Right kidney (tissue), 1 donor: Measurements from ENCODE around the gene SPOCK3.
"Not testable (repeated sequence)": the region's sequence is repeated elsewhere in the genome, so short reads cannot be mapped to it uniquely, and the experiment has no call there.

ENCODE experiments used
- DNase-seq: peaks from one replicate; pipeline ENCODE4 v3.0.0-alpha.2; 2016

SPOCK3 gene

DNA sequence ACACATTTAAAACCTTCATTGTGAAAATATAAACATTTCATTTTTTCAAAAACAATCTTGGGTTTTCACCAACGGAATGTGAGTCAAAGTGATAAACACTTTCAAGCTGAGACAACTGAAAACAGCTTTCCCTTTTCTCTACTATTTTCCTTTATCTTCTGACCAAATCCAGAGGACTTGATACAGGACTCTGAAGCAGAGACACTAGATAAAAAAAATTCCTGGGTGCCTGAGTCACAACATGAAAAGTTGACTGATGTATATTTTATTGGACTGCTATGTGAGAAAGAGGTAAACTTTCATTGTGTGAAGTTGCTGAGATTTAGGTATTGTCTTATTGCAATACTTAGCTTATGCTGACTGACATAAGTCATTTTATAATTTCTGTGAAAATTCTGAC lies 411.2 kb downstream of the SPOCK3 start:
- DNase-seq: no peak

DNA sequence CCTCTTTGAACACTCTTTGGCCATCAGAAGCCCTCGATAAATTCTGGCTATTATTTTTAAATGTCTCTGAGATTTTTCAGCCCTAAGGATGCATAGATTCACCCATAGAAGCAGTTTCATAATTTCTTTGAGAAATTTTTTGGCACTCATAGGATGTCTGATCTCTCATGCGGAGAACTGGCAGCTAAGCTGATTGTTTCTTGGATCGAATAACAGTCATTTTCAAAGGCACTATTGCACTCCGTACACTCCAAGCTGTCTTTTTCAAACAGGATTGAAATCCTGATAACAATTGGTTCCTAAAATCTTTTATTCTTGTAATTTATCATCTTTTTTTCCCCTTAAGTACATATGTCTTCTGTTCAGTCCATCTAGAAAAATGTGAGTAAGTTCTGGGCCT lies 411.9 kb downstream of the SPOCK3 start:
- no peak for DNase-seq

DNA sequence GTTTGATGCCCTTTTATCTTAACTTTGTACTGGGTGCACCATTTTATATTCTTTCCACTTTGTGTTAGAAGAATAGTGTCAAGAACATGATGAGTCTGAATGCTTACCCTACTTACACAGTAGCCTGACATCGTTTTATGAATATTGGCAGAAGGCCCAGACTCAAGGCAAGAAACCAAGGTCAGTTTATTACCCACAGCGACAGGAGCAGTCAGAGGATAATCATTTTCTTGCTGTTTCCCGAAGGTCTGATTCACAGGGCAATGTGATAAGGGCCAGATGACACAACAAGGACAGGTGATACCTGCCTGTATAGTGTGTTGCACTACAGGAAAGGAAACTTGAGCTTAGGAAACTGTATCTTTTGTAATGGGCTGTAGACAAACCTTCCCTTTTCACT lies 417.4 kb downstream of the SPOCK3 start:
- no peak for DNase-seq

- no peak for DNase-seq
Observed at GRCh38 chr4:166808380-166808779, 425.9 kb downstream of the SPOCK3 start.

DNA sequence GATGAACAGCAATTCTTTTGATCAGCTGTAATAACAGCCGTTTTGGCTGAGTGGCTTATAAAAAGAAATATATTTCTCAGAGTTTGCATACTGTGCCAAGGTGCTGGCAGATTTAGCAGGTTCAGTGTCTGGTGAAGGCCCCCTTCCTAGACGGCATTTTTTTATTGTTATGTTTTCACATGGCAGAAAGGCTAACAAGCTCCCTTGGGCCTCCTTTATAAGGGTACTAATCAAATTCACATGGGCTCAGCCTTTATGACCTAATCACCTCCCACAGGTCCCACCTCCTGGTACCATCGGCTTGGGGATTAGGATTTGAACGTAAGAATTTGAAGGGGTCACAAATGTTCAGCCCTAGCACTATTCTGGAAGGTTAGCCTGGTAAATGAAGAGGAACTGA lies 431.9 kb downstream of the SPOCK3 start:
- no peak for DNase-seq

DNA sequence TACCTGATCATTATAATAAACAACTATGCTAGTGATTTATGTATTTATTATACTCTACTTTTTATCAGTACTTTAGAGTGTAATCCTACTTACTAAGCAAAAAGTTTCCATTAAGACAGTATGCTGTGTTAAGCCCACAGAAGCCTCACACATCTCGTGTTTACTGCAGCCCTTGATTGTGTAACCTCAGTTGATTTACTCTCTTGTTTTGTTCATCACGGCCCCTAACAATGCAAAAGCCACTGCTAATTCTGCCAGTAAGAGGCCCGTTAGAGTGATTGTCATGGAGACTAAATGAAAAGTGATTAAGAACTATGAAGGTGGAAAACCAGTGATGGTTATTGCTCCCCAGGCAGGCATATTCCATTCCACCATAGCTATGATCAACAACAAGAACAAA lies 436.2 kb downstream of the SPOCK3 start:
- no peak for DNase-seq

GRCh38 chr4:166777760-166778159 lies 456.5 kb downstream of the SPOCK3 start:
- no peak for DNase-seq

GRCh38 chr4:166763018-166763417 lies 471.3 kb downstream of the SPOCK3 start:
- DNase-seq: no peak

DNA sequence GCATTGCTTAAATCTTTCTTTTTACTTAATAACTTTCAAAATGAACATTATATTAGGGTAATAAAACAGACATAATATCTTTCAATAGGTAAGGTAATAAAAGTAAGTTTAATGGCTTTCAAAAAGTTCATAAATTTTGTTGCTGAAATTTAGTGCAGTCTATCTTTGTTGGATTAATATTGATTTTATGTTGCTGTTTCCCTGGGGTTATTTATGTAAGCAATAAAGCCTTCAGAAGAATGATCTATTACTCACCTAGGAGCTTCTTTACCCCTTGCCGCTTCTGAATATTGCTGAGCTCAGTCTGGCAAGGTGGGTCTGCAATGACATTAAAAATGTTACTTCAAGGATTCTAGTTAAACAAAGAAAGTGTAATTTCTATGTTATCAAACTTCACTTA lies 492.6 kb downstream of the SPOCK3 start:
- no peak for DNase-seq

DNA sequence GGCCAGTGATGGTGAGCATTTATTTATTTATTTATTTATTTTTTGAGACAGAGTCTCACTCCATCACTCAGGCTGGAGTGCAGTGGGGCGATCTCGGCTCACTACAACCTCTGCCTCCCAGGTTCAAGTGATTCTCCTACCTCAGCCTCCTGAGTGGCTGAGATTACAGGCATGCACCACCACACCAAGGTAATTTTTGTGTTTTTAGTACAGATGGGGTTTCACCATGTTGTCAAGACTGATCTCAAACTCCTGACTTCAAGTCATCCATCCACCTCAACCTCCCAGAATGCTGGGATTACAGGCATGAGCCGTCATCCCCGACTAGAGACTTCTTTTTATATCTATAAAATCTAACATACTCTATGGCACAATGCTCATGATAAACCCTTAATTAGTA lies 495.1 kb downstream of the SPOCK3 start:
- not testable (repeated sequence) for DNase-seq

GRCh38 chr4:166737430-166737829 lies 496.9 kb downstream of the SPOCK3 start:
- DNase-seq: no peak

DNA sequence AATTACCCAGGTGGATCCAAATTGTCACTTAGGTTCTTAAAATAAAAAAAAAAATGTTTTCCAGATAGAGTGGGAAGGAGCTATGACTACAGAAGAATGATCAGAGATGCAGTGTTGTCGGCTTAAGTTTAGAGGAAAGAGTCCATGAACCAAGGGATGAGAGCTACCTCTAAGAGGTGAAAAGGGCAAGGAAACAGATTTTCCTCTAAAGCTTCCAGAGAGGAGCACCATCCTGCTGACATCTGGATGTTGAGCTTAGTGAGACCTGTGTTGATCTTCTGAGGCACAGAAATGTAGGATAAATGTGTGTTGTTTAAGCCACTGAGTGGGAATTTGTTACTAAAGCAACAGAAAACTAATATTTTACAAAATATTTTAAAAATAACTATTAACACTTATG lies 498.7 kb downstream of the SPOCK3 start:
- no peak for DNase-seq

DNA sequence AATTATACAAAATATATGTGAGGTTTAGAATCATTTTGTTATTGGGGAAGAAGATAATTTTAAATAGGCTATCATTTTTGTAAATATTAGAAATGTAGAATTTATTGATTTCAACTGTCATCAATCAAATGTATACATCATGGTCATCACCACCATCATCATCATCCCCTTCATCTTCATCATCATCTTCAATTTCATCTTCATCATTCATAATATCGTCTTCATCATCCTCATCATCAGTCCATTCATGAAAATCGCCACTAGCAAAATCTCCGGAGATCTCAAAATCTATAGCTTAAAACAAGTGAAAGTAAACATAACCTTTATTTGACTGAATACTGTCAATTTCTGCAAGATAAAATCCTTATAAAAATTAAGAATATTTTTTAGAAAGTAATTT lies 499.5 kb downstream of the SPOCK3 start:
- DNase-seq: no peak

DNA sequence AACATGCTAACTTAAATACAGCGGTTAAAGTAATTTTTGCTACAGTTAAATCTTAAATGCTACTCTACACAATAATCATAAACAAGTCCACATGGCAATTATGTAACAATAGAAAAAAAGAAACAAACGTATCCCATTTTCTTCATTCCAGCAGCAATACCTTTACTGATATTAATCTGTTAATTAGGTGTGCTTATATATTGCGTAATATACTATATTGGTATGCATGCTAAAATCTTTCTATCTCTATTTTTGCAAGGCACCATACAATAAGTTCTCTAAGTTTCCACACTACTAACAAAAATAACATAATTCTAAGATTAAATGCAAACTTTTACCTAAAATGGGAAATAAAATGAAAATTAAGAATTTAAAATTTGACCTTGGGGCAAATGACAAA lies 500.6 kb downstream of the SPOCK3 start:
- no peak for DNase-seq

DNA sequence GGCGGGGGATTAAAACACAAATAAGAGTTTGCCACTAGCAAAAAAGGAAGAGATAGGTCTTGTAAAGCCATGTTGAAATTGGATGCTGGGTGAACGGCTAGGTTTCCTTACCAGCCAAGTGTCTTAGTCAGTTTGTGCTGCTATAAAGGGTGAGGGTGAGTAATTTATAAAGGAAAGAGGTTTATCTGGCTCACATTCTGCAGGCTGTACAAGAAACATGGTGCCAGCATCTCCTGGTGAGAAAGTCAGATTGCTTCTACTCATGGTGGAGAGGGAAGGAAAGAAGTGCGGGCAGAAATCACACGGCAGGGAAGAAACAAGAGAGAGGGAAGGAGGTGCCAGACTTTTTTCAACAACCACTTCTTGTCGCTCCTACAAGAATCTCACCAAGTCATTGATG lies 507.5 kb downstream of the SPOCK3 start:
- no peak for DNase-seq

- DNase-seq: no peak
Observed at GRCh38 chr4:166724369-166724768, 509.9 kb downstream of the SPOCK3 start.

DNA sequence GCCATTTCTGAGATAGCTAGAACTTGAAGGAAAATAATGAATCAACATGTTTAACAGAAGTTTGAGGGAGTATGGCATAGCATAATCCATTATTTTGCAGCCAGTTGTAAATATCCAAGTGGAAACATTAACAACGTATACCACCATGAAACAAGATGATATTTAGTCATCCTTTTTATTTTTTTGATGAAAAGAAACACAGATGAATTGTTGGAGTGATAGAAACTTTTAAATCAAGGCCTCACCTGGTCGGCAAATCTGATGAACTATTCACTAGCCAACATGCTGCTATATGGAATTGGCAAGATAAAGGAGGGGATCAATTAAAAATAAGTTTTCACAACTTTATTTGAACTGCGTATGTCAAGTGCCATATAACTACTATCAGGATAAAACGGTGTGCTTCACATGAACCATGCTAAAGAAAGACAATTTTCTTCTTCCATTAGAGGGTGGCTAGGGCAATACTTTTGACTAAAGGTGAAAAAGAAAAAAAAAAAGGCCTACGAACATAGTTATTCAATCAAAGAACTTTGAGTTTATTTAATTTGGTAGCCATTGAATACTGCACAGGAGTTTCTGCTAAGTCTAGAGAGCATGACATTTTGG lies 510.7 kb downstream of the SPOCK3 start:
- DNase-seq: no peak

- DNase-seq: not testable (repeated sequence)
Observed at GRCh38 chr4:166715748-166716713, 518.3 kb downstream of the SPOCK3 start.

DNA sequence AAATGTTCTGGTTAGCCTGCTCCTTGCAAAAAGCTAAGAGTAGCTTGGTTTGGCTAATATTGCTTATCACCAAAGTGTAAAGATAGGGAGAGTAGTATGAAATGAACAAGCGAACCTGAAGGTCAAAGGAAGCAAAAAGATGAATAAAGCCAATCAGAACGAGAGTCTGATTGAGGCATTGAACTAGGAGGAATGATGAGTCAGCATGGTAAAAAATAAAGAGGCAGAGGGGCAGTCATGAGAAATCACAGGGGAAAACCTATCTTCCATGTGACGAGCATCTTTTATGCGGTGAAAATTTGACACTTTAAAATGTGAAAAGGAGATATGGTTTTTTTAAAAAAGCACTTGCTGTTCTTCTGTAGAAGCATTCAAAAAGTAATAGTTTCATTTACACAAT lies 533.7 kb downstream of the SPOCK3 start:
- DNase-seq: no peak

- DNase-seq: no peak
Observed at GRCh38 chr4:166688835-166689234, 545.5 kb downstream of the SPOCK3 start.

- DNase-seq: no peak
Observed at GRCh38 chr4:166687828-166688227, 546.5 kb downstream of the SPOCK3 start.
